ENCODE data around the gene VSIG8.

DNA sequence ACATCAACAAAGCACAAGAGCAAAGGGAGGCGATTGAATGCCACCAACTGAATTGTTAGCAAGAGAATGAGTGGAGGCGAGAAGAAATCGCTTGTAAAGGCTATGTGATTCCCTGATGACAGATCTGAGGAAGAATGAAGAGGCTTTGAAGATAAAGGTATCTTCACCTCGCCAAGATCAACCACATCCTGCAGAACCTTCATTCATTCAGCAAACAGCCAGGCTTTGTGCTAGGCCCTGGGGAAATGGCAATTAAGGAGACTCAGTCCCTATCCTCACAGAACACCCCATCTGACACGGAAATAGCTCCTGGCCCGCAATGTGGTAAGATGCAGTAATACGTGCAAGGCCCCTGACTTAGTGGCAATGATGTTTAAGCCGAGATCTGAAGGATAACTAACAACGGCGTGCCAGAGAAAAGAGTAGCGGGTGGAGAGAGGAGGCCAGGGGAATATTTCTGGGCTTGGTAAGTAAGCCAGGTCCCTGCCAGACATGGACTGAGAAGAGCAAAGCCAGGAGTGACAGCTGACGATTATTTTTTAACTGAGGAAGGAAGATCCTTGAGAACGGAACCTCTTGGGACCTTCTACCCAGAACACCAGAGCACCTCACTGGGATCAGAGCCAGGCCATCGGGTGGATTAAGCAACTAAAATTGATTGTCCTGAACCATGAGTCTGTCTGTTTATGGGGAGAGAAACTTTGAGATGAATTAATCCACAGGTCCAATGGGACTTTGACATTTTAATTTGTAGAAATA is 4.6 kb upstream of the VSIG8 start:
- TF ChIP-seq, protein P1, sequence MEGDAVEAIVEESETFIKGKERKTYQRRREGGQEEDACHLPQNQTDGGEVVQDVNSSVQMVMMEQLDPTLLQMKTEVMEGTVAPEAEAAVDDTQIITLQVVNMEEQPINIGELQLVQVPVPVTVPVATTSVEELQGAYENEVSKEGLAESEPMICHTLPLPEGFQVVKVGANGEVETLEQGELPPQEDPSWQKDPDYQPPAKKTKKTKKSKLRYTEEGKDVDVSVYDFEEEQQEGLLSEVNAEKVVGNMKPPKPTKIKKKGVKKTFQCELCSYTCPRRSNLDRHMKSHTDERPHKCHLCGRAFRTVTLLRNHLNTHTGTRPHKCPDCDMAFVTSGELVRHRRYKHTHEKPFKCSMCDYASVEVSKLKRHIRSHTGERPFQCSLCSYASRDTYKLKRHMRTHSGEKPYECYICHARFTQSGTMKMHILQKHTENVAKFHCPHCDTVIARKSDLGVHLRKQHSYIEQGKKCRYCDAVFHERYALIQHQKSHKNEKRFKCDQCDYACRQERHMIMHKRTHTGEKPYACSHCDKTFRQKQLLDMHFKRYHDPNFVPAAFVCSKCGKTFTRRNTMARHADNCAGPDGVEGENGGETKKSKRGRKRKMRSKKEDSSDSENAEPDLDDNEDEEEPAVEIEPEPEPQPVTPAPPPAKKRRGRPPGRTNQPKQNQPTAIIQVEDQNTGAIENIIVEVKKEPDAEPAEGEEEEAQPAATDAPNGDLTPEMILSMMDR (IDR thresholded peaks at IDR 0.05) = no peak
- TF ChIP-seq POLR2A (IDR thresholded peaks at IDR 0.05) = no peak

Measured in upper lobe of left lung (tissue), 4 donors.